GM12865 (cell line): ENCODE measurements around the gene GPS1.
A peak's percentile ranks its signal among the peaks of the same experiment; 100 is the strongest.

Experiments
- DNase-seq: peaks from one replicate; pipeline ENCODE4 v3.0.0; 2010; ENCODE audit warnings: low read depth
- H3K4me3 ChIP-seq: 2 replicates; pipeline ENCODE4 v1.5.1; 2011; ENCODE audit warnings: mild to moderate bottlenecking, low read depth, low read length, control low read depth
- CTCF ChIP-seq: IDR thresholded peaks from 2 replicates; pipeline ENCODE4 v1.5.1; 2011; ENCODE audit warnings: low read length, control low read depth, low read depth, inconsistent platforms; ENCODE audit not compliant: insufficient read depth; ENCODE audit errors: missing control alignments

GPS1 gene

GRCh38 chr17:82053130-82053529 is 1.4 kb downstream of the GPS1 start:
- no peak for DNase-seq
- TF ChIP-seq CTCF: no peak
- H3K4me3 ChIP-seq: peak overlapping the region; percentile 80

- no peak overlapping the region for H3K4me3 ChIP-seq
- no peak for TF ChIP-seq CTCF
- no peak for DNase-seq
Measured at GRCh38 chr17:82053556-82054263, 2.0 kb downstream of the GPS1 start.

- H3K4me3 ChIP-seq: no peak overlapping the region
- TF ChIP-seq CTCF: no peak
- no peak for DNase-seq
Measured at GRCh38 chr17:82054351-82055022, 2.8 kb downstream of the GPS1 start.

- TF ChIP-seq CTCF: no peak
- no peak for DNase-seq
- H3K4me3 ChIP-seq: no peak overlapping the region
Measured at GRCh38 chr17:82055023-82055964, 3.6 kb downstream of the GPS1 start.

GRCh38 chr17:82055965-82056728 is 4.4 kb downstream of the GPS1 start:
- TF ChIP-seq CTCF: no peak
- H3K4me3 ChIP-seq: no peak overlapping the region
- DNase-seq: no peak
